Measurements from ENCODE around the gene ARHGEF2.

- TF ChIP-seq POLR2AphosphoS5 (IDR thresholded peaks at IDR 0.05; ENCODE audit: low read depth) (peak; percentile 99), CTCF (IDR thresholded peaks at IDR 0.05; ENCODE audit: insufficient read depth, low read length) (no peak), REST (IDR thresholded peaks at IDR 0.05; ENCODE audit: insufficient replicate concordance, low read depth) (peak; percentile 69), GABPA (IDR thresholded peaks at IDR 0.05; ENCODE audit: low read depth) (peak; percentile 95)
Observed at GRCh38 chr1:155934097-155934935, 44.0 kb downstream of the ARHGEF2 start, which contains the start of gene KHDC4.
